H9 (cell line): Measurements from ENCODE around the gene PTPA. TPM values are rescaled to one million over a fixed set of nuclear protein-coding genes. Genes with fewer than 3 reads are reported as not detected.

Experiments used
- DNase-seq: peaks from one replicate; pipeline ENCODE4 v3.0.0-alpha.2; 2017
- H2AFZ ChIP-seq: one replicate; pipeline ENCODE4 v1.6.1; 2013; ENCODE audit warnings: mild to moderate bottlenecking, low read length, control low read depth, moderate library complexity
- H2AK5ac ChIP-seq: 2 replicates; pipeline ENCODE4 v1.6.1; 2013; ENCODE audit warnings: low read length, control low read depth, mixed read lengths; ENCODE audit not compliant: insufficient read length
- H2BK120ac ChIP-seq: one replicate; pipeline ENCODE4 v1.6.1; 2013; ENCODE audit warnings: low read depth, mild to moderate bottlenecking, low read length, control low read depth, inconsistent platforms; ENCODE audit not compliant: poor library complexity, severe bottlenecking
- H2BK12ac ChIP-seq: 2 replicates; pipeline ENCODE4 v1.6.1; 2013; ENCODE audit warnings: low read length, control low read depth, mixed read lengths, low read depth; ENCODE audit not compliant: insufficient read length
- H2BK15ac ChIP-seq: 2 replicates; pipeline ENCODE4 v1.6.1; 2013; ENCODE audit warnings: low read depth, low read length, control low read depth
- H2BK20ac ChIP-seq: one replicate; pipeline ENCODE4 v1.6.1; 2013; ENCODE audit warnings: low read depth, mild to moderate bottlenecking, low read length, control low read depth, inconsistent platforms; ENCODE audit not compliant: poor library complexity, severe bottlenecking
- H2BK5ac ChIP-seq: 2 replicates; pipeline ENCODE4 v1.6.1; 2013; ENCODE audit warnings: low read length, control low read depth, mixed read lengths; ENCODE audit not compliant: insufficient read length
- H3K14ac ChIP-seq: 2 replicates; pipeline ENCODE4 v1.6.1; 2013; ENCODE audit warnings: low read length, control low read depth; ENCODE audit not compliant: insufficient read depth
- H3K18ac ChIP-seq: 2 replicates; pipeline ENCODE4 v1.6.1; 2013; ENCODE audit warnings: low read depth, mild to moderate bottlenecking, mixed read lengths, low read length, control low read depth; ENCODE audit not compliant: insufficient read length
- H3K23ac ChIP-seq: 2 replicates; pipeline ENCODE4 v1.6.1; 2013; ENCODE audit warnings: low read length, control low read depth, mixed read lengths, low read depth; ENCODE audit not compliant: insufficient read length
- H3K23me2 ChIP-seq: 2 replicates; pipeline ENCODE4 v1.6.1; 2013; ENCODE audit warnings: low read depth, mild to moderate bottlenecking, mixed read lengths, low read length, control low read depth; ENCODE audit not compliant: insufficient read length, poor library complexity, severe bottlenecking
- H3K27ac ChIP-seq: 2 replicates; pipeline ENCODE4 v1.5.1; 2013; ENCODE audit warnings: low read length, control low read depth, mixed read lengths, low read depth; ENCODE audit not compliant: insufficient read length
- H3K27me3 ChIP-seq: 2 replicates; pipeline ENCODE4 v1.6.1; 2013; ENCODE audit warnings: low read length, control low read depth, inconsistent platforms; ENCODE audit not compliant: insufficient read depth
- H3K4ac ChIP-seq: 2 replicates; pipeline ENCODE4 v1.6.1; 2013; ENCODE audit warnings: low read depth, mild to moderate bottlenecking, control low read depth, inconsistent platforms, low read length, moderate library complexity
- H3K4me1 ChIP-seq: 2 replicates; pipeline ENCODE4 v1.6.1; 2013; ENCODE audit warnings: low read length, control low read depth, inconsistent platforms; ENCODE audit not compliant: insufficient read depth
- H3K4me2 ChIP-seq: 2 replicates; pipeline ENCODE4 v1.6.1; 2013; ENCODE audit warnings: low read length, control low read depth, mixed read lengths; ENCODE audit not compliant: insufficient read length, insufficient read depth
- H3K56ac ChIP-seq: 2 replicates; pipeline ENCODE4 v1.6.1; 2013; ENCODE audit warnings: low read depth, mild to moderate bottlenecking, mixed read lengths, low read length, control low read depth; ENCODE audit not compliant: insufficient read length
- H3K79me1 ChIP-seq: 2 replicates; pipeline ENCODE4 v1.6.1; 2013; ENCODE audit warnings: low read depth, mild to moderate bottlenecking, moderate library complexity, low read length, control low read depth, inconsistent platforms; ENCODE audit not compliant: insufficient read depth, poor library complexity, severe bottlenecking
- H3K79me2 ChIP-seq: 2 replicates; pipeline ENCODE4 v1.6.1; 2013; ENCODE audit warnings: low read length, control low read depth, inconsistent platforms; ENCODE audit not compliant: insufficient read depth
- H3K9ac ChIP-seq: 2 replicates; pipeline ENCODE4 v1.6.1; 2013; ENCODE audit warnings: low read length, control low read depth, mixed read lengths; ENCODE audit not compliant: insufficient read length; ENCODE audit errors: extremely low read depth
- H3K9me3 ChIP-seq: one replicate; pipeline ENCODE4 v1.6.1; 2013; ENCODE audit warnings: low read depth, low read length, inconsistent platforms; ENCODE audit not compliant: control insufficient read depth
- H3T11ph ChIP-seq: one replicate; pipeline ENCODE4 v1.6.1; 2013; ENCODE audit warnings: mild to moderate bottlenecking, low read length, control low read depth, inconsistent platforms
- H4K20me1 ChIP-seq: one replicate; pipeline ENCODE4 v1.6.1; 2013; ENCODE audit not compliant: control insufficient read depth, insufficient read length, insufficient read depth
- H4K5ac ChIP-seq: 2 replicates; pipeline ENCODE4 v1.6.1; 2013; ENCODE audit warnings: low read depth, mild to moderate bottlenecking, mixed read lengths, low read length, control low read depth; ENCODE audit not compliant: insufficient read length
- H4K8ac ChIP-seq: replicated peaks from 2 replicates; pipeline ENCODE4 v1.6.1; 2013; ENCODE audit warnings: low read length, control low read depth, mixed read lengths, low read depth; ENCODE audit not compliant: insufficient read length
- H4K91ac ChIP-seq: 2 replicates; pipeline ENCODE4 v1.6.1; 2013; ENCODE audit warnings: low read depth, mild to moderate bottlenecking, moderate library complexity, mixed read lengths, low read length, control low read depth; ENCODE audit not compliant: insufficient read length
- H3K27ac Mint-ChIP-seq, 3 experiments: 2 replicates in 2 of 3; 3 replicates in 1 of 3; pipeline ENCODE4 v1.8.0; 2020 to 2021; ENCODE audit warnings: mixed read lengths in 3 of 3, mild to moderate bottlenecking in 1 of 3, moderate library complexity in 1 of 3
- H3K27me3 Mint-ChIP-seq: 2 replicates; pipeline ENCODE4 v1.8.0; 2021; ENCODE audit warnings: low read depth, mild to moderate bottlenecking, moderate library complexity, mixed read lengths
- H3K36me3 Mint-ChIP-seq, 3 experiments: 2 replicates in 2 of 3; 3 replicates in 1 of 3; pipeline ENCODE4 v1.8.0; 2020 to 2021; ENCODE audit warnings: low read depth in 3 of 3, mixed read lengths in 3 of 3; ENCODE audit not compliant: insufficient read depth in 1 of 3
- H3K4me1 Mint-ChIP-seq, 2 experiments: 2 replicates each; pipeline ENCODE4 v1.8.0; 2020; ENCODE audit warnings: mixed read lengths in 2 of 2
- H3K4me3 Mint-ChIP-seq, 2 experiments: 2 replicates in 1 of 2; 3 replicates in 1 of 2; pipeline ENCODE4 v1.8.0; 2020 to 2021; ENCODE audit warnings: mild to moderate bottlenecking in 2 of 2, mixed read lengths in 2 of 2, moderate library complexity in 1 of 2
- H3K9me3 Mint-ChIP-seq, 2 experiments: 2 replicates in 1 of 2; 3 replicates in 1 of 2; pipeline ENCODE4 v1.8.0; 2020; ENCODE audit warnings: mild to moderate bottlenecking in 2 of 2, mixed read lengths in 2 of 2, moderate library complexity in 1 of 2
- CTCF ChIP-seq: fragments of 200-600 bp; sonication (generic); conservative IDR thresholded peaks from 3 replicates; pipeline ENCODE4 v1.8.0; 2021; ENCODE audit warnings: antibody characterized with exemption, mild to moderate bottlenecking
- WGBS: extraction: QIAGEN DNeasy Blood & Tissue Kit; methylation state at CpG from one replicate; pipeline ENCODE4 v1.1.7; 2013; ENCODE audit warnings: missing lambda C conversion rate, low lambda C conversion rate, mixed read lengths; ENCODE audit not compliant: insufficient read length; ENCODE audit errors: extremely low coverage; 5-methylcytosine and 5-hydroxymethylcytosine counted together
- total RNA-seq: library from RNA; stranded (reverse); gene quantifications from 2 replicates; pipeline ENCODE4 v1.2.1, GENCODE V29; 2021

The PTPA gene
- total RNA-seq, 1 experiment from 2014 or later, result 145 TPM

- no peak overlapping the region for H2BK12ac ChIP-seq
- no peak overlapping the region for H3K27ac ChIP-seq
- no peak overlapping the region for H2BK20ac ChIP-seq
- Mint-ChIP-seq H3K9me3 (peaks cover 0 to 3% of the 10 kb centered on the region in 2 experiments; a peak in 2 of 5 replicates), H3K36me3 (no peaks in the 10 kb centered on the region; a peak in 1 of 7 replicates), H3K4me3 (no peak overlapping the region), H3K27ac (no peak overlapping the region), H3K27me3 (peaks cover 100% of the 10 kb centered on the region), H3K4me1 (peaks cover 7 to 13% of the 10 kb centered on the region in 2 experiments)
- H4K20me1 ChIP-seq, result no peaks in the 10 kb centered on the region
- no peaks in the 10 kb centered on the region for H3K4me1 ChIP-seq
- TF ChIP-seq CTCF, result no peak
- WGBS, result no CpG with 5 or more reads among the region's 10 CpGs
- H3K23ac ChIP-seq, result no peak overlapping the region
- no peak overlapping the region for H3K4me2 ChIP-seq
- H2BK15ac ChIP-seq, result no peak overlapping the region
- no peaks in the 10 kb centered on the region for H3K23me2 ChIP-seq
- H3K4ac ChIP-seq, result no peak overlapping the region
- DNase-seq, result no peak
- no peak overlapping the region for H2AK5ac ChIP-seq
- no peak overlapping the region for H3K18ac ChIP-seq
- no peaks in the 10 kb centered on the region for H3K79me2 ChIP-seq
- no peak overlapping the region for H3K14ac ChIP-seq
- no peak overlapping the region for H3K9ac ChIP-seq
- no peak overlapping the region for H2AFZ ChIP-seq
- no peak overlapping the region for H4K91ac ChIP-seq
- no peak overlapping the region for H4K8ac ChIP-seq
- H3T11ph ChIP-seq, result no peak overlapping the region
- no peak overlapping the region for H4K5ac ChIP-seq
- H3K79me1 ChIP-seq, result no peaks in the 10 kb centered on the region
- H3K9me3 ChIP-seq, result no peaks in the 10 kb centered on the region
- peaks cover 28% of the 10 kb centered on the region for H3K27me3 ChIP-seq
- no peak overlapping the region for H3K56ac ChIP-seq
- H2BK5ac ChIP-seq, result no peak overlapping the region
- H2BK120ac ChIP-seq, result no peak overlapping the region
Observed at GRCh38 chr9:129185991-129186390, 74.8 kb downstream of the PTPA start.
